Measurements from ENCODE around the gene PPEF2. TPM values are rescaled to one million over a fixed set of nuclear protein-coding genes. Genes with fewer than 3 reads are reported as not detected.

PPEF2 gene
- total RNA-seq: under 1 TPM; 0.49 to 0.56 TPM
- polyA plus RNA-seq (2013, experiment 1 of 2): 0.18 TPM
- 0.22 TPM for polyA plus RNA-seq (2013, experiment 2 of 2)
- total RNA-seq: 0 to 1.7 (median 0.31) reads per million in 172 experiments

- ChIA-PET POLR2A (no interaction called here), CTCF (no interaction called here)
- intact Hi-C loops (cut with DNase I, micrococcal nuclease): no loop called here
- no peaks in the 10 kb centered on the region for H3K4me1 Mint-ChIP-seq (ENCODE audit: low read depth)
- peaks cover 3% of the 10 kb centered on the region for H3K4me1 ChIP-seq (ENCODE audit: insufficient read depth, low read length)
- no peak for ATAC-seq (ENCODE audit: poor library complexity)
- H3K36me3 ChIP-seq (ENCODE audit: insufficient read depth, low read length): no peaks in the 10 kb centered on the region
- no peaks in the 10 kb centered on the region for H3K9me3 ChIP-seq (ENCODE audit: control insufficient read depth in 1 of 2, insufficient read depth in 1 of 2, low read length in 2 of 2)
- H3K27ac ChIP-seq (ENCODE audit: low read depth in 1 of 2, low read length in 2 of 2): no peak within 1 kb of the TSS
- no peak within 1 kb of the TSS for H3K4me3 ChIP-seq (ENCODE audit: low read length)
- H3K27me3 Mint-ChIP-seq: no peaks in the 10 kb centered on the region
- no peak for TF ChIP-seq CTCF (IDR thresholded peaks at IDR 0.05)
- no peak within 1 kb of the TSS for H3K27ac Mint-ChIP-seq
- H3K27me3 ChIP-seq (ENCODE audit: control insufficient read depth in 1 of 2, insufficient read depth in 2 of 2, low read length in 2 of 2): no peaks in the 10 kb centered on the region
- no peak for DNase-seq
- H3K9me3 Mint-ChIP-seq: no peaks in the 10 kb centered on the region
- no peaks in the 10 kb centered on the region for H3K36me3 Mint-ChIP-seq (ENCODE audit: low read depth)
- H3K4me3 Mint-ChIP-seq: no peak within 1 kb of the TSS
These were observed at the start of gene PPEF2 for GRCh38 chr4:75902352-75902751. PPEF2 (minus strand) TSS chr4:75902452; CDS start chr4:75896325, 6,127 bp downstream.

GRCh38 chr4:75950213-75950815 is 48.1 kb upstream of the PPEF2 start:
- no peaks in the 10 kb centered on the region for H3K27me3 Mint-ChIP-seq
- Histone ChIP-seq H3K9me3 (ENCODE audit: control insufficient read depth in 1 of 2, insufficient read depth in 1 of 2, low read length in 2 of 2) (no peaks in the 10 kb centered on the region), H3K36me3 (ENCODE audit: insufficient read depth, low read length) (peaks cover 51% of the 10 kb centered on the region), H3K27ac (ENCODE audit: low read depth in 1 of 2, low read length in 2 of 2) (no peak overlapping the region), H3K4me1 (ENCODE audit: insufficient read depth, low read length) (no peaks in the 10 kb centered on the region), H3K27me3 (ENCODE audit: control insufficient read depth in 1 of 2, insufficient read depth in 2 of 2, low read length in 2 of 2) (no peaks in the 10 kb centered on the region), H3K4me3 (ENCODE audit: low read length) (no peak overlapping the region)
- DNase-seq (no peak), ATAC-seq (ENCODE audit: poor library complexity) (no peak)
- no peak overlapping the region for H3K27ac Mint-ChIP-seq
- intact Hi-C loops (cut with DNase I, micrococcal nuclease): no loop called here
- no peak overlapping the region for H3K4me3 Mint-ChIP-seq
- H3K9me3 Mint-ChIP-seq: no peaks in the 10 kb centered on the region
- no peak for TF ChIP-seq CTCF (IDR thresholded peaks at IDR 0.05)
- peaks cover 73% of the 10 kb centered on the region for H3K36me3 Mint-ChIP-seq (ENCODE audit: low read depth)
- ChIA-PET POLR2A (interaction anchor here (0.6 to 1.7 kb wide), 2 partner anchors 10 to 12 kb away, joined by 3 to 10 read pairs; partner anchors contain the start of gene NAAA), CTCF (interaction anchor here (1.0 kb wide), 1 partner anchor 12 kb away, joined by 5 read pairs; no protein-coding TSS in a partner anchor)
- H3K4me1 Mint-ChIP-seq (ENCODE audit: low read depth): no peaks in the 10 kb centered on the region

GRCh38 chr4:75948822-75949444 is 46.7 kb upstream of the PPEF2 start:
- TF ChIP-seq CTCF (IDR thresholded peaks at IDR 0.05): no peak

More at GRCh38 chr4:75948822-75949444, 46.7 kb upstream of the PPEF2 start:
- no peaks in the 10 kb centered on the region for H3K9me3 ChIP-seq (ENCODE audit: control insufficient read depth in 1 of 2, insufficient read depth in 1 of 2, low read length in 2 of 2)
- no peaks in the 10 kb centered on the region for H3K27me3 ChIP-seq (ENCODE audit: control insufficient read depth in 1 of 2, insufficient read depth in 2 of 2, low read length in 2 of 2)
- peaks cover 45% of the 10 kb centered on the region for H3K36me3 ChIP-seq (ENCODE audit: insufficient read depth, low read length)
- CTCF ChIA-PET: interaction anchor here (0.6 kb wide), 1 partner anchor 1933 kb away, joined by 3 read pairs; no protein-coding TSS in a partner anchor
- Mint-ChIP-seq H3K9me3 (no peaks in the 10 kb centered on the region), H3K36me3 (ENCODE audit: low read depth) (peaks cover 62% of the 10 kb centered on the region), H3K27ac (no peak overlapping the region), H3K4me3 (no peak overlapping the region), H3K4me1 (ENCODE audit: low read depth) (no peaks in the 10 kb centered on the region), H3K27me3 (no peaks in the 10 kb centered on the region)
- no peak overlapping the region for H3K27ac ChIP-seq (ENCODE audit: low read depth in 1 of 2, low read length in 2 of 2)
- DNase-seq: no peak
- H3K4me3 ChIP-seq (ENCODE audit: low read length): no peak overlapping the region
- POLR2A ChIA-PET: no interaction called here
- no peaks in the 10 kb centered on the region for H3K4me1 ChIP-seq (ENCODE audit: insufficient read depth, low read length)
- intact Hi-C loops (cut with DNase I, micrococcal nuclease): loop anchor here in 1 of 2 experiments (2.0 to 10.0 kb wide), 2 partner anchors 26 to 434 kb away; partner anchors contain the start of genes RCHY1 and THAP6
- no peak for ATAC-seq (ENCODE audit: poor library complexity)
